Measurements from ENCODE around the gene RAB1B.

RAB1B gene

GRCh38 chr11:66268244-66268951 lies at the start of gene RAB1B:
RAB1B (plus strand) TSS chr11:66268639; CDS start chr11:66268680, 41 bp downstream.
- peak; percentile 100 for DNase-seq

DNA sequence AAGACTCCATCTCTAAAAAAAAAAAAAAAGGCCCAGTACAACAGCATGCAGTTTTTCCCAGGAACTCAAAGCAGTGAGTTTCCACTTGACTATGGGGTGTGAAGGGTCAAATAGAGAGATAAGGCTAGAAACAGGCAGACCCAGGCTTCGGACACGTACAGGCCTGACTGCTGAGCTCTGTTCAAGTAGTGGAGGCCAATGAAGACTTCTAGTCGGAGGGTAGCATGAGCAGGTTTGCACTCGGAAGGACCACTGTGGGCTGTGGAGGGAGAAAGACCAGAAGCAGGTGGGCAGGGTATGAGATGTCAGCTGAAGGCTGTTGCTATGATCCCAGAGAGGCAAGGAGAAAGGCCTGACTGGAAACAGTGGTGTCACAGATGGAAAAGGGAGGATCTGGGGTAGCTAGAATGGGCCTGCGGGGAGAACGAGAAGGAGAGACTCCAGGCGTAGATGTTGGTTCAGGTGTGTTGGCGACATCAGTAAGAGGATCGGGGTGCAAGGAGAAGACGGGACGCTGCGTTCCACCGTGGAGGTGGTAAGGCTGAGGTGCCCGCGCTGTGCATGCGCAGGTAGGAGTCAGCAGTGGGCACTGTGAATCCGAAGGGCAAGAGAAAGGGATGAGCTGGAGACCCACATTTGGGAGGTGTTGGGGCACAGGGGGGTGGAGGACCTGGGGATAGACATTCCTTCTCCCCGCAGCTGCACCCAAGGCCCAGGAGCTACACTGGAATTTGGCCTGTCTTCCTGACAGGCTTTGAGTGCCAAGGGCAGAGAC lies 49.4 kb upstream of the RAB1B start:
- DNase-seq: no peak

DNA sequence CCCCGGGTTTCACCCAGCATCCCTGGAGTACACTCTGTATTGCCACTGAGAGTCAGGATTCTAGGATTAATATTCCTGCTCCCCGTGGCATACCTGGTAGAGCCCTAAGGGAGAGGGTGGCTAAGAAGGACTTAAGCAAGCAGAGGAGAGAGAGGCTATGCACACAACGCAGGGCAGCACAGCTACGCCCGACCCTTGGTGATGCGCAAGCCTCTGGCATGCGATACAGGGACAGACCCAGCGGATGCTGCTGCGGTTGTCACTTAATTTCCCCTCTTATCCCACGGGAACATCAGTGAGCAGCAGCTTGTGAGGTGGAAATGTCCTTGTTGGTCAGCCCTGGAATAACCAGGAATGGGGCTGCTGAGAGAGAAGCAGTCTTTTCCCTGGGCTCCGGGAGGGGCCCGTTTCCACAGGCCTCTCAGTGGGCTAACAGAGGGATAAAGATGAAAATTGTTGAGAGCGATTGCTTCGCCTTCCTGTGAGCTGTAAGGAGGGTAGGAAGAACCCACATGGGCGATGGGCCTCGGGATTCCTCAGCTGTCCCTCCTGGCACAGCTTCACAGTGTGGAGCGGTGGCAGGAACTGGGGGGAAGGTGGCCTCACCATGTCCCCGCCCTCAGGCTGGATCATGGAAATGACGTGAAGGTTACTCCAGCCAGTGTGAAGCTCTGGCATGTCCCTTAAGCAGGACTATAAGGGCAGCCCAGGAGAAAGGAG lies 48.4 kb upstream of the RAB1B start:
- no peak for DNase-seq

DNA sequence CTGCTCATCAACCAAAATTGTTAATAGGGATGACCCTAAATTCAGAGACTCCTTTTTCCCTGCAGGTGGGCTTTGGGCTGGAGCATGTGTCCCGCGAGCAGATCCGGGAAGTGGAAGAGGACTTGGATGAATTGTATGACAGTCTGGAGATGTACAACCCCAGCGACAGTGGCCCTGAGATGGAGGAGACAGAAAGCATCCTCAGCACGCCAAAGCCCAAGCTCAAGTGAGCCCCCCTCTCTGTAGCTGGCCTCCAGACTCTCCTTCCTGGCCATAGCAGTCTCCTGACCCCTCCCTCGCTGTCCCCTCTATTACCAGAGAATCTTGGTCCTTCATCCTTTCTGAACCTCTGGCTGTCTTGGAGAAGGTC lies 47.9 kb upstream of the RAB1B start:
- DNase-seq: no peak

GRCh38 chr11:66221012-66221411 lies 47.4 kb upstream of the RAB1B start:
- no peak for DNase-seq

DNA sequence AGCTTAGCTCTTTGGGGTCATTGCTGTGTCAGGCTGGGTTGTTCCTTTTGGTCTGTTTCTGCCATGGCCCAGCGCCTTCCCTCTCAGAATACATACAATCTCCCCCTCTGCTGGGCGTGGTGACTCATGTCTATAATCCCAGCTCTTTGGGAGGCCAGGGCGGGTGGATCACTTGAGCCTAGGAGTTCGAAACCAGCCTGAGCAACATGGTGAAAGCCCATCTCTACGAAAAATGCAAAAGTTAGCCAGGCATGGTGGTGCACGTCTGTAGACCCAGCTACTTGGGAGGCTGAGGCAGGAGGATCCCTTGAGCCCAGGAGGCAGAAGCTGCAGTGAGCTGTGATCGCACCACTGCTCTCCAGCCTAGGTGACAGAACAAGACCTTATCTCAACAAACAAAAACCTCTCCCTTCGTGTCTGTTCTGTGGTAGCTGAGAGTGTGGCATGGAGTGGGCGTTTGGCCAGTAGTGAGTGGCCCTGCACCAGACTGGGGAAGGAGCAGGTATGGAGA lies 46.7 kb upstream of the RAB1B start:
- DNase-seq: no peak

- DNase-seq: peak; percentile 94
Measured at GRCh38 chr11:66222358-66223149, 45.9 kb upstream of the RAB1B start.

DNA sequence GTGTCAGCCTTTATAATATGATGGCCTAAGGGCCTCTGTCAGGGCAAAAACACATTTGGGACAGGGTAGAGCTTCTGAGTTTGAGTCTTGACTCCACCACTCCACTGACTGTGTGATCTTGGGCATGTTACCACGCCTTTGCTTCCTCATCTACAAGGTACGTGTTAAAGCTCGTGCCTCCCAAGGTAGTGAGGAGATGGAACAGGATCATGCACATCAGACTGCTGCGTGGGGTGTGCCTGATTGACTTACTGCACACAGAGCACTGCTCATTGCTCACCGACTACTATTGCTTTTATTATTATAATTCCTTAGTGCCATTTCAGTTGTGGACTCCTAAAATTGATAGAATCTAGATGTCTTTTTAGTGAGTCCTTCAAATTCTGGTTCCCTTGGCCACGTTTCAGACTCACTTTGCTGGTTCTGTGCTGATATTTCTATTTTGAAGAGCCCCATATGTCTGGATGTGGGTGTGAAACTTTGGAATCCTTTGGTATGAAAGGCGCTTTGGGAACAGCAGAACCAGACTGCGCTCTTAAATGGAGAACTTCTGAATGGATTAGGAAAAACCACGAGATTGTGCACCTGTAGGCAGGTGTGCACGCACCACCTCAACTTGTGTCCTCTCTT lies 44.1 kb upstream of the RAB1B start:
- no peak for DNase-seq

DNA sequence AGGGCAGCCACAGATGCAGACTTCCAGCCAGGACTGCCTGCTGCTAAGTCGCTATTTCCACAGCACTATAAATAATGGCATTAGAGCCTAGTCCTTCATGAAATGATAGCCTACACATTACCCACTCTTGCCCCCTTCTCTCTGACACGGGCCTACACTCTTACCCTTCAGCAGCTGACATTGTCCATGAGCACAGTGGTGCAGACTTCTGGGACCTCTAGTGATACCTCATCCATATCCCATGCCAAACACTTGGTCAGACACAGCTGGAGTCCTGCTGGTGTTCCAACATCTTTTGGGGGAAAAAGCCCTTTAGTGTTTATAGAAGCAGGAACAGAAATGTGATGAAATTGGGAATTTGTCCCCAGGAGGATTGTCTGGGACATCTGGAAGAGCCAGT lies 43.4 kb upstream of the RAB1B start:
- no peak for DNase-seq

DNA sequence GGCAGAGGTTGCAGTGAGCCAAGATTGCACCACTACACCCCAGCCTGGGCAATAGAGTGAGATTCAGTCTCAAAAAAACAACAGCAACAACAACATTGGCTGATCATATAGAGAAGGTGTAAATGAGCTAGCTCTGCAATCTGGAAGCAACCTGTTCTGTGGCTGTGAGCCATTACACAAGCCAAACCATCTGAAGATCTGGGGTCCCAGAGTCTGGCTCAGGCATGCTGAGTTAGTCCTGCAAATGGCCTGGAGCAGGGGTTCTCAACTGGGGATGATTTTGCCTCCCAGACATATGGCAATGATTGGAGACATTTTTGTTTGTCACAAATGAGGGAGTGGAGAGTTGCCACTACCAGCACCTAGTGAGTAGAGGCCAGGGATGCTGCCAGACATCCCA lies 42.3 kb upstream of the RAB1B start:
- no peak for DNase-seq

GRCh38 chr11:66227700-66228099 lies 40.7 kb upstream of the RAB1B start:
- no peak for DNase-seq

GRCh38 chr11:66228521-66228920 lies 39.9 kb upstream of the RAB1B start:
- DNase-seq: no peak

DNA sequence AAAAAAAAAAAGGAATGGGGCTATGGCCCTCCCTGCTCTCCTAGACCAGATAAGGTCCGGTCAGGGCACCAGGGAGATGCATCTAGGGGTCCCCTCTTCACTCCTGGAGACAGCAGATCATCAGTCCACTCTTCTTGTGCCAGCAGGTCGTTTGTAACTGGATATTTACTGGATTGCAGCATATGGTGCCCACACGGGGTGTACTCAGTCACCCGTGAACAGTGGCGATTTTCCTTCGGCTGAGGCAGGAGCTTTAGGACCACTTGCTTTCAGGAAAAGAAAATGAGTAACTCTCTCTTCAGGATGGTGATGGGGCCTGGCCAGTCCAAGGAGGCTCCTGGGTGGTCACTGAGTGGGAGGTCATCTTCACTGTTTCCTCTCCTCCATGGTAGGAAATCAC lies 38.3 kb upstream of the RAB1B start:
- DNase-seq: no peak

DNA sequence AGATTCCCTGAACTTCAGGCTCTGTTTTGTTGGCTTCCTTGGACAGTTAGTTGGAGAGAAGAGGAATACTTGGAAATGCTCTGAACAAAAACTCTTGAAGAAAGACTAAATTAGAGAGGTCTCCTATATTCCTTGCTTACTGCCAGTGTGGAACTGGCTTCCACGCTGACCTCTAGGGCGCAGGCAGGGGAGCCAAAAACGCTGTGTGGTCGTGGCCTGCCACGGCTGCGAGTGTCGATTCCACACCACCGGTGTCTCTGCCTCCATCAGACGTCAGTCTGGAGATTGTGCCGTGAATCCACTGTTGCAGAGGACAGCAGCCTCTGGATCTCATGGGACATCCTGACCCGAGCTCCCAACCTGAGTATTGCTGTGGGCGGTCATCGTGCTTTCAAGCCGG lies 37.5 kb upstream of the RAB1B start:
- DNase-seq: no peak

GRCh38 chr11:66231561-66231960 lies 36.9 kb upstream of the RAB1B start:
- DNase-seq: peak; percentile 20

GRCh38 chr11:66232769-66233168 lies 35.7 kb upstream of the RAB1B start:
- no peak for DNase-seq

GRCh38 chr11:66233301-66233700 lies 35.1 kb upstream of the RAB1B start:
- no peak for DNase-seq

DNA sequence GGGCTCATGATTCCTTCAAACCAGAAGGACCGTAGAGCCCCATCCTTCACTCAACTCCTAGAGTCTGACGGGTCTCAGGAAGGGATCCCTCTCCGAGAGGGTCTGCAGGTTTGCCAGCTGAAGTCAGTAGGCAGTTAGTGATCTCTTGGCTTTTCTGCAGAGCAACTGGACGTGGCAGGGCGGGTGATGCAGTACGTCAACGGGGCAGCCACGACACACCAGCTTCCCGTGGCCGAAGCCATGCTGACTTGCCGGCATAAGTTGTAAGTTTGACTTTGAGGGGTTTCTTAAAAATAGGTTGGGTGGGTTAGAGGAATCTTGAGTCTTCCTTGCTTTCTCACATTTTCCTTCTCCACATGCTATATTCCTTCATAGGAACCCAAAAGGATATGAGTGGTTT lies 33.3 kb upstream of the RAB1B start:
- no peak for DNase-seq

GRCh38 chr11:66237867-66238266 lies 30.6 kb upstream of the RAB1B start:
- no peak for DNase-seq

GRCh38 chr11:66238786-66239413 lies 29.5 kb upstream of the RAB1B start:
- no peak for DNase-seq

DNA sequence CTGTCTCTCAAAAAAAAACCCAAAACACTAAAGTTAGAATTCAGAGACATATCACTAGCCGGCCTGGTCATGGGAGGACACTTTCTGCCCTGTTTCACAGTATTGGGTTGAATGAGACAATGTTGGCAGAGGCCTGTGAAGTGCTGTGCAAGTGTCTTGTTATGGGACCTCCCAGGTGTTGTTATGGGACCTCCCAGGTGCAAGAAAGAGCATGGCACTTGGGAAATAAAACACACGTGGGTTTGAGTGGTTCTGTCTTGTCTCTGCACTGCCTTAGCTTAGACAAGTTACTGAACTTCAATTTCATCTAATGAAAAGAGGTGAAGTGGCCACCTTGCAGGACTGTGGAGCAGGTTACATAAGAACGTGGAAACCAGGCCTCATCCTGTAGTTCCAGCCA lies 28.9 kb upstream of the RAB1B start:
- DNase-seq: no peak
